Fibroblast of upper back skin (primary cell): Measurements from ENCODE around the gene MACROD2.
A peak's percentile ranks its signal among the peaks of the same experiment; 100 is the strongest.

Experiments used
- DNase-seq: peaks from one replicate; pipeline ENCODE4 v3.0.0-alpha.2; 2013

The MACROD2 gene

DNA sequence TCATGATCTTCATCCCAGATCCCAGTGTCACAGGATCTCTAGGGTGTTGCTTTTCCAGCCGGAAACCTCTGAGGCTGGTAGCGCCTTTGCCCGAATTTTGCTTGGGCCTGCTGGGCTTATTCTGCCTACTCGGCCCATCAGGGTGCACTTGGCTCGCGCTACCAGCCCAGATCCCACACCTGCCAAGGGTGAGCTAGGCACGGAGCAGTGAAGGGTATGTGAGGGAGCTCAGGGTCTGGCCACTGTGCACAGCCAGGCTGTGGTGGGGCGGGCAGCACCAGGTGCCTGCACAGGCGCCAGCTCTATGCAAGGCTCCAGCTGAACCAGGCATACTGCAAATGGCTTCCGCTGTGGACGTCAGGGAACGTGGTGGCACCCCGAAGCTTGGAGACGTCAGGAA is 1035.5 kb downstream of the MACROD2 start:
- no peak for DNase-seq

DNA sequence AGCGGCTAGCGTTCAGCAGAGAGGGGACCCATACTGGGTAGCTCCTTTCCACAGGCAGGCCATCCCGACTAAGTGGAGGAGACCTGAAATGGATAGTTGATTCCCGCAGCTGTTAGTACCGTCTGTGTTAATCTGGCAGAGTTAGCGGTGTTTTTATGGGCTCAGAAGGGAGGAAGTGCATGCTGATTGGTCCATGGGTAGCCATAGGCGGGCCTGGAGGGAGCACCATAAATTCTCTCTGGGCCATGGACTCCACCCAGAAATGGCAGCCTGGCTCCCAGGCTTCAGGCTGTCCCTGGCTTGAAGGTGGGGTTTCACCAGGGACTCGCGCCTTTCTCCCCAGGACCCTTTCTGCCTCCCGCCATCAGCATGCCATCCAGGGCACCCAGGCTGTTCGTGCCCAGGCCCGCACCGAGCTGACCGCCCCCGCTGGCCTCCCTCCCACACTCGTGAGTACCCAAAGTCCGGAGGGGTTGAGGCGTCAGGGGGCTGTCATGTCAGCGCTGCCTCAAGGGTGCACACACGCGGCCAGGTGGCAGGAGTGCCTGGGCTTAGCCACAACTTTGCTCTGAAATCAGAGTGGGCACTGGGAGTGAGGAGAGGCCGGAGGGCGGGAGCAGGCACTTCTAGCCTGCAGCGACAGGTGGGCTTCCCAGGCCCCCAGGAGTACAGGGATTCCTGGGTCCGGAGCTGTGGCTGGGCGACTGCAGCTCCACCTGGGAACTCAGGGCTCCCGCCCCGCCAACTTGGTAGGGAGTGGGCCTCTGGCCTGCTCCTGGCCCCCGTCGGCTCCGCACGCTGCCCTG is 1036.4 kb downstream of the MACROD2 start:
- DNase-seq, result no peak

DNA sequence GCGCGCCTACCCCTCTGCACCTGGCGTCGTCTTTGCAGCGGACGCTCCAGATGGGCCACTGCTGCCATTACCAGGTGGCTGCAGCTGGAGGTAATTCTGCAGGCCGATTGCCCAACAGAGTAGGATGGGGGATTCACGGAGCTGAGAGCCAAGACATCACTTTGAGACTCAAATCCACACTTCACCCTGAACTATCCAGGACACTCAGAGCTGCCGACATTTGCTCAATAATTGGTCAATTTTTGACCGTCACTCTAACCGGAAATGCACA is 1037.0 kb downstream of the MACROD2 start:
- DNase-seq, result no peak

DNA sequence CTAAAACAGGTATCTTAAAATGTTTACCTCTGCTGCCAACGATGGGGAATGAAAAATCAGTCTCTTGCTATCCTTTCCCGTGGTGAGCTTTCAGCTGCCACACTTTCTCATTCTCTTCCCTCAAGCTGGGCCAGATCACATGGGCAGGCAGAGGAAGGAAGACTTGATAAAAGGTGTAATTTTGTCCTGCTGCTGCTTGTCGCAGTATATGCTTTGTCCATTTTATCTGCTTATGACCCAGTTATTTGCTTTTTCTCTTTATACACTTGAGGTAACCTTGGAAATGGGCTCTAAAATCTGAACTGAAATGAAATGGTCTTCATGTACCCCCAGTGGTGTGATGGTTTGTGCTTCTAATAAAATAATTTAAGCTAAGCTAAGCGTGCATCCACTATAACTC is 1038.0 kb downstream of the MACROD2 start:
- DNase-seq, result no peak

DNA sequence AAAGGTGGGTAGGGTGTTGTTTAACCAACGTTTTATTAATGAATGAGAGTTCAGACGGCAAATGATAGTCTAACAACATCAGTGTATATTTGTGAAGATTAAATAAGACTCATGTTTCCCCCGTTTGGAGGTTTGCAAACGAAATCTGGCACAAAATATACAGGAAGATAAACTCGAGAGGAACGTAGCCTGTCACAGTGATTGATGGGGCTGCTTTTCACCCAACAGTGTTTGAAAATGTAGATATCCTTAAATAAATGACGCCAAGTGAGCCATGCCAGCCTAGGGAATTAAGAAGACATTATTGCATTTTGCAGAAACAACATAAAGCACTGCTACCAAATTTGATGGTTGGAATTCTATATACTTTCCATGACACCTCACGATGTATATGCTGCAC is 1038.6 kb downstream of the MACROD2 start:
- DNase-seq, result no peak

DNA sequence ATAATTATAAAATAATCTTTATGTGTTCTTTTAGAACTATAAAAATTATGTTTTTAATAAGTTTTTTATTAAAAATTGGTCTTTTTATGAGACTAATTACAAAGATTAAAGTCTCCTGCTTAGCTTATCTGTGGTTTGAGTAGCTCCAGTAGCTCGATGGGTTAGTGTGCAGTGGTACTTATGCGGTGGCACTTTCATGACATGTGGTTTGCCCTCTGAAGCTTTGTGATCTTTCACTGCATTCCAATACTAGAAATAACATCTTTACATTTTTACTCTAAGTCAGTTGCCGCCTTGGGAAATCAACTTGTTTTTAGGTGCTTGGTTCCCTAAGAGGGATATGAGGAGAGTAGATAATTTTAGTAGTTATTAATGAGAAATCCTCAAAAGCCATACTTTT is 1041.6 kb downstream of the MACROD2 start:
- no peak for DNase-seq

DNA sequence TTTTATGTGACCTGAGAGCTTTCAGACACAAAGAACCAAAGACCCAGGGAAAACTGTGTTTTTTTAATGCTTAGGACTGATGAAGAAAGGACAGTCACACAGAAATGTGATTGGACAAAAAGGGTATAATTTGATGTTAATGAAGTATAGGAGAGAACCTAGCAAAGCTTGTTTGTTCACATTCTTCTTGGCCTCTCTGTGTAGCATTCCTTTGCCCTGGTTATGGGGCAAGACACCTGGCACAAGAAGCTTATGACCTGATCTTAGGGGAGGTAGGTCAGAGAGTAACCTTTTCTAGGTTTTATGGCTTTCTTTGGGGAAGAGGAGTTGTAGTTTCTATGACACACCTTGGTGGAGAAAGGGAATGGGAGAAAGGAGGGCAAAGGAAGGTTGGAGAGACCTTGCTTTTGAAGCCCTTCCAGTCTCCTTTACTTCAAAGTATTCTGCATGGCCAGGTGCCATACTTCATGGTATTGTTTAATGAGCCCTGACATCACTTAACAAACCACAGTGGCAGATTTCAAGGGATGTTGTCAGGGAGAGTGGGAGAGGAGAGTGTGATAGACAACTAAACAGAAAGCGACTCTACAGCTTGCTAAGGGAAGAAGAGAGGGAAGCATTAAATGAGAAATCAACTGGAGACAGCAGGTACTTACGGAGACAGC is 1043.9 kb downstream of the MACROD2 start:
- no peak for DNase-seq

DNA sequence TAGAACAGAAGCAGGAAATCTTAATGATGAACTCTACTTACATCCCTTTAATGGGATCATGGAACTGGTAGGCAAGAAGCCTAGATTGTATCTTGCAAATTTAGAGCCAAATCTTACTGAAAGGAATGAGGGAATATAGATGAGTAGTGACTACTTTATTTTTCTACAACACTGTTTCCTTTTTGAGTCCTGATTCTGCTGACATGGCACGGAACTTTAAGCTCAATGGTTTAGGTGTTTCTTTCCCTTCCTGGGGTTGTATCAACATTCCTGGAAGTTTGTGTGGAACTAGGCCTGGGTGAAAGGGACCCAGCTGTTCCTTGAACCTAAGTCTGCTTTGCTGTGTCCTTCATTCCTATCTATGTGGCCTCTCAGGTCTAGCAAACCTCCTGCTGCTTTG is 1047.4 kb downstream of the MACROD2 start:
- no peak for DNase-seq

DNA sequence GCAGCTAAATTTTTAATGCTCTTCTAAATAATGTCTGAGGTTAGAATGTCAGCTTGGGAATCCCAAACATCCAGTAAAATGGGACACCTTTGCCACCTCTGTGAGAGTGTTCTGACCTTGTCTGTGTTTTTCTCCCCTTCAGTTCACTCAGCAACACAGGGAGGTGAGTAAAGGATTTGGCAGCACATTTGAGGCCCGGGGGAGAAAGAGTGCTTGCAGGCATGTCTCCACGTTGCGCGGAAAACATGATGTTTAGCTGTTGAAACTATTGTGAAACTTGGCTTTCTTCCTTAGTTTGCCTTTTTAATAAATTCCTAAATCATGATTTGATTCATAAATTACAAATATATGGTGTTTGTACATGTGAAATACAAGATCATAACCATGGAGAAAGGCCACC is 1049.9 kb downstream of the MACROD2 start:
- DNase-seq, result peak; percentile 70

DNA sequence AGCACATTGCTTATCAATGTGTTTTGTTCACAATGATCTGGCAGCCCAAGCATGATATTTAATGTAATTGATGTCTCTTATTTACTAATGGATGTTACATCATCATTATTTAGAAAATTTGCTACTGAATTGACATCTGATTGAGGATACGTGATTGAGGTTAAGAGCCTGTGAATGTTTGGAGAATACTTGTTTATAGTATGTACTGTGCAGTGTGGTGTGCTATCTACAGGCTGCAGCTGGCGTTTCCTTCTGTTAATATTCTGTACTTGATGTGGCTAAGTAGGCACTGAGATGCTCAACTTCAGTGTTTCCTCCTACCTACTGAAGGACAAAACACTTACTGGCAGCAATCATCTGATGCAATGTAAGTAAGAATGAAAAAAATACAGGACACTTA is 1051.7 kb downstream of the MACROD2 start:
- no peak for DNase-seq

DNA sequence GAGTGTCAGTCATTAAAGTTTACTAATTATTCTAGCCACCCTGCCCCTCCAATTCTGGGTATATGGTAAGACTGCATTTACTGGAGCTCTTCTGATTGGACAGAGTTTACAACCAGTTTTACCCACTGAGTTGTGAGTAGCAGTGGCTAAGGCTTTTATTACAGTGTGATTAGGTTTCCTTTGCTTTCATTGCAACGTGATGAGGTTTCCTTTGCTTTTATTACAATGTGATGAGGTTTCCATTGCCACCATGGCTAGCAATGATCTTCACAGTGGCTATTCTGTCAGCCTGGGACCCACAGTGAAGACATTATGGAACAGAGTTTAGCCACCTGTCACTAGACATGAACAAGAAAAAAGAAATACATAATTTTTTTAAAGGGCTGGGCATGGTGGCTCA is 1052.3 kb downstream of the MACROD2 start:
- DNase-seq, result no peak

DNA sequence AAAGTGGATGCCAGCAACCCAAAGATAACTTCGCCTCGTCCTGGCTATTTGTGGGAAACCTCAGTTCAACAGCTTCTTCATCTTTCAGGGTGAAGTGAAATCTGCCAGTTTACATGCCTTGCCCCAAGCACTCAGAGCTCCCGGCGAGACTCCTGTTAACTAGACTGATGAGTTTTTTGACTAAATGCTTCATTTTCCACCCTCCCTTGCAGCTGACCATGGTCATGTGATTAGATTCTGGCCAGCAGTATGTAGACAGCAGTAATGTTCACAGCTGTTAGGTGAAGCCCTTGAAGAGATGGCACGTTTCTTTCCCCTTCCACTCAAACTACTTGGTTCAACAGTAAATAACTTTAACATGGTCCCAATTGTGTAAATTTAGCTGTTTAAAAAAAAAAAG is 1060.9 kb downstream of the MACROD2 start:
- DNase-seq, result peak; percentile 14

DNA sequence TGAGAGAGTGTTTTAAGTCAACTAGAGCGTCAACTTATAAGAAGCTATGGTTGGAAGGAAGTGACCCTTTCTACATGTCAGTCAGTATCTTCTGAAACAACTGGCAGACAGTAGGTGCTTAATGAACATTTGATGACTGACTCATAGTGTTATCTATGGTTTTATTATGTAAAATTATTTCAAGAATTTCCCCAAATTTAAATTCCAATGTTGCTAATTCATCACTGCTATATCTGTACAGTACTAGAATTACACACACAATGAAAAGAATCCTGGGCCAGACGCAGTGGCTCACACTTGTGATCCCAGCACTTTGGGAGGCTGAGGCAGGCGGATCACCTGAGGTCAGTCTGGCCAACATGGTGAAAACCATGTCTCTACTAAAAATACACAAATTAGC is 1063.5 kb downstream of the MACROD2 start:
- peak; percentile 32 for DNase-seq

DNA sequence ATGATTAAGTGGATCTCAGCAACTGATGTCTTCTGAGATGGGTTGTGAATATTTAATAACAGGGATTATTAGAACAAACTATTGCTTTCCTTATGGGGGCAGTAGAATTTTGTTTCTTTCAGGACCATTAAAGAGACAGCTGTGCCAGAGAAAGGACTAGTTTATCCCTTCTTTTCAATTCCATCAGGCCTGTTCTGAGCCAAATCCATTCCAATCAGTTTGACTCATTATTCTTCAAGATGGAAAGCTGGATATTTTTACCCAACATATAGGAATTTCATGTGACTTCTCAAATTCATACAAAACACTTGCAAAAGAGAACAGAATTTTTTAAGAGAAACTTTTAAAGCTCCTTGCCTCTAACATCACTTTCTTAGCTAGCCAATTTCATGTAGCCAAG is 1064.1 kb downstream of the MACROD2 start:
- DNase-seq, result peak; percentile 39

DNA sequence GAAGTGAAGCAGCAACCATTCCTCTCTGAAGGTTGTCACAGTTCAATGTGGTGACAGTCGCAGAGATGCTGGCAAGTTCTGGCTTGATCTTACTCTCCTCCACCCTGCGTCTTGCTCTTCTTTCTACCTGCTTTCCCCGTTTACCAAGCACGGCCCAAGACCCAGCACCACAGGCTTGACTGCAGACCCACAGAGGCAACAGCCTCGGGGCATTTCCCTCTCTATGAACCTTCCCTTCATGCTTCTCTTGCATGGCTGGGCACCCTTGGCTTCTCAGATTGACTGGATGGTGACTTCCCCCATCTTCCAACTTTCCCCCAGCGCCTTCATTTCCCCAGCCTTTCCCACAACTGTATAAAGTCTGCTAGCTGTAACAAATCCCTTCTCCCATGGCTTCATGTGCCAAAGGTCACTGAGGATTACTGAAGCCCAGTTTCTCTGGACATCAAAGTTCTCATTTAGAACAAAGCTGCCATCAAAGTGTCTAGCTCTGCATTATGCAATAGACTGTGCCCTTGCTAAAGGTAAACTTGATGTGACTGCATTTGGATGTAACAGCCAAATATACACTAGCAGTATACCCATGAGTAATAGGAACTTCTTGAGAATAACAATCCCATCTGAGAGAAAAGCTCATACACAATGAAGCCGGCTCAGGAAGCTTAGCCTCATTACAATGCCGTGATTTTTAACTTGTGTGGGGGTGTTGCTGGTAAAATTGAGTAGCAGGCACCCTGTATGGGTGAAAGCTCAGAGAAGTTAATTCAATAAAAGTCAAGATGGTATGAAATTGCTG is 1065.1 kb downstream of the MACROD2 start:
- no peak for DNase-seq

DNA sequence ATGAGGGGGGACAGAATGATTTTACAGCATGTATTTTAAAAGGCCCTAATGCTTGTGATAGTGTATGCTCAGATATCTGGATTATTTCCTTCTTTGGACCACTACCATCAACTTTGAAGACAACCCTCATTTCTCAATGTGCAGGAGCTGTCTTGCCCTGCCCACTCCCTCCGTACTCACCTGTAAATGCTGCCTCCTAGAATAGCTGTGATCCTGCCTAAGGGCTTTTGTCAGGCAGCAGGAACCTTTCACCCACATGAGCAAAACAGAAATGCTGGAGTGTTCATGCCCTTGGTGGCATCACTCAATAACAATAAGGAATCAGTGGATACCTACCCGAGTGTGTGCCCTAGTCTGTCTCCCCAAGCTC is 1065.7 kb downstream of the MACROD2 start:
- no peak for DNase-seq

DNA sequence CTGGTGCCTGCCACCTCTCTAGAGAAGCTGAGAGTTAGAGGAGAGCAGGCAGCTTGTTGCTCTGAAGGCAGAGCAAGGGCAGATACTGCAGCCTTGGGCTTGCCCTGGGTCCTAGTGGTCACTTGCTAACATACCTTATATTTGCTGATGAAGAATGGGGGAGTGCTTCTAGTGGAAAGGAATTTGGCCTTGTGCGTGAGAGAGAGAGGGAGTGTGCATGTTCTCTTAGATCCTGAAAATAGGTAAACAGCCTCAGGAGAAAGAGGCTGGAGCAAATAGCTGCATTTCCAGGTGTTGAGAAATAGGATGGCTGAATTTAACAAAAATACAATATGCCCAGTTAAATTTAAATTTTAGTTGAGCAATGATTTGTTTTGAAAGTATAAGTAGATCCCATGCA is 1066.6 kb downstream of the MACROD2 start:
- no peak for DNase-seq

DNA sequence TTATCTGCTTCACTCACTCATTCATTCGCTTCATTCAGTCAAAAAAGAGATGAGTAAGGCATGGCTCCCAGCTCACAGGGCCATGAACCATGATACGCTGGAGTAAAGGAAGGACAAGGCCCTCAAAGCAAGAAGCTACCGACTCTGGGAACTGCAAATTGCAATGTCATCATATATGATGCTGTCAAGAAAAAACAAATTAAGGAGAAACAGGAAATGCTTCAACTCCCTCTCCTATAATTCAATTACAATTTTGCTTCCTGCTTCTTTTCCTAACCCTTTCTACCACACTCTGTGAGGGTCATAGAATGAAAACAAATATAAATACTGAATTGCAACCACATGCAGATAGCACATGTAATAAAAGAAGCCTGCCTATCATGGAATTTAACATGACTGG is 1067.8 kb downstream of the MACROD2 start:
- DNase-seq, result no peak

DNA sequence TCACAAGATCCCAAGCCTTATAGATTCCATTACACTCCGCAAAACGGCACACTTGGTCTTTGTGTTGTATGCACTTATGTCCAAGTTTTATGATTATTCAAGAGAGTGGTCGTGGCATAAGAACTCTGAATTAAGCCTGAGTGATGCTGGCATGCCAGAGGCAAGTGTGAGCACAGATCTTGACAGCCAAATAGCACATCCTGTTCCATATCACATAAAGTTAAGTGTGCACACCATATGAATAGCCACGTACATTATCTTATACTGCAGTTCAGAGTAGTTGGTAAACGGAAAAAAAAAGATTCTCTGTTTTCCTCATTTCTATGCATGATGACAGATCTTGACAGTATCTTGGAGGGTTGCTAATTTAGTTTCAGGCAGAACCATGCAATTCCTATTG is 1069.4 kb downstream of the MACROD2 start:
- DNase-seq, result no peak

DNA sequence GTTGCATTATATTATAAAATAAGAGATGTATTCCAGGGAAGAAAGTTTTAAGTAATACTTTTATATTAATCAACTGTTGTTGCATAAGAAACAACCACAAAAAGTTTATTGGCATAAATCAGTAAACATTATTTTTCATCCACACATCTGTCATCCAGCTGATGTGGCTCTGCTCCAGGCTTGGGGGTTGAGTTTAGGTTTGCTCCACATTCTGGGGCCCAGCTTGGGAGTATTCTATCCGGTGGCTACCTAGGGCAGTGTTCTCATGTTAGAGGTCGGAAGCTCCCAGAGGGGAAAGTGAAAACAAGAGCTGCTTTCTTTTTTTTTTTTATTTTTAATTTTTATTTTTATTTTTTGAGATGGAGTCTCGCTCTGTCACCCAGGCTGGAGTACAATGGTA is 1070.5 kb downstream of the MACROD2 start:
- peak; percentile 12 for DNase-seq

DNA sequence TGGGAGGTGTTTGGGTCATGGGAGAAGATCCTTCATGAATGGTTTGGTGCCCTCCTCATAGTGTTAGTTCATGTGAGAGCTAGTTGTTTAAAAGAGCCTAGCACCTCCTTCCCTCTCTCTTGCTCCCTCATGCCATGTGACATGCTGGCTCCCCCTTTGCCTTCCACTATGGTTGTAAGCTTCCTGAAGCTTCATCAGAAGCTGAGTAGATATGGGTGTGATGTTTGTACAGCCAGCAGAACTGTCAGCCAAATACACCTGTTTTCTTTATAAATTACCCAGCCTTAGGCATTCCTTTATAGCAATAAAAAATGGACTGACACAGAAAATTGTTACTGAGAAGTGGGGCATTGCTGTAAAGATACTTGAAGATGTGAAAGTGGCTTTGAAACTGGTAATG is 1073.2 kb downstream of the MACROD2 start:
- no peak for DNase-seq

DNA sequence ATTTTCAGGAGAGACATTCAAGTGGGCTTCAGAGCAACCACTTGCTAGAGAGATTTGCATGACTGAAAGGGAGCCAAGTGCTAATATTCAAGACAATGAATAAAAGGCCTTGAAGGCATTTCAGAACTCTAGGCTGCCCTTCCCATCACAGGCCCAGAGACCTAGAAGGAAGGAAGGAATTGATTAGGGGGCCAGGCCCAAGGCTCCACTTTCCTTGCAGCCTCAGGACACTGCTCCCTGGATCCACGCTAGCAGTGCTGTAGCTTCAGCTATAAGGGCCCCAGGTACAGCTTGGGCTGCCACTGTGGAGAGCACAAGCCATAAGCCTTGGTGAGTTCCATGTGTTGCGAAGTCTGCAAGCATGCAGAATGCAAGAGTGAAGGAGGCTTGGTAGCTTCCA is 1074.0 kb downstream of the MACROD2 start:
- no peak for DNase-seq

DNA sequence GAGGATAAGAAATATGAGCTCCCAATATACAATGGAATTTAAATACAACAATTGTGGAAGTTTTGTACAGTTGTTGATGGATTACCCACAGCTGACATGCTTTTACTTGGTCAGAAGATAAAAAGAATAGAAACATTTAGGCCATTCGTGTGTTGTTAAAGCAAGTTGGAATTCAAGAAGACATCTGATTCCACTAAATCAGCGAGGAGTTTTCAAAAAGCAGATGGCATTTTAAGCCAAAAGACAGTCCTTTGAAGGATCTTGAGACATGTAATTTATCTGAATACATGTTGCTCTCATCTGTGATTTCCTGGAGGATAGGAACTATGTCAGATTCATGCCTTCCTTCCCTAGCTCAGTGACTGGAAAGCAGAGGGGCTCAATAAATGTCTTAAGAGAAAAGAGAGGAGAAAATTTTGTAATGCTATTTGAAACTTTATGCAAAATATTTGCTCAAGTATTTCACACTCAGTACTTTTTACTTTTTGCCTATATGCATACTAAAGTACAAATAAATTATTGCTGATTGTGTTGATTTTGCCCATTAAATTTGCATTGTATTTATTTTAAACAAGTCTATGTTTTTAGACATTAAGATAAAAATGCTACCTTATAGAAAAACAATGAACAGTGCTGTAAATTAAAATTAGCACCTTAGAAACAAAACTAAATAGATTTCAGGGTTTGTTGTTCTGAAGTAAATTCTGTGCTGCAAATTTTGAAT is 1075.9 kb downstream of the MACROD2 start:
- peak; percentile 58 for DNase-seq

DNA sequence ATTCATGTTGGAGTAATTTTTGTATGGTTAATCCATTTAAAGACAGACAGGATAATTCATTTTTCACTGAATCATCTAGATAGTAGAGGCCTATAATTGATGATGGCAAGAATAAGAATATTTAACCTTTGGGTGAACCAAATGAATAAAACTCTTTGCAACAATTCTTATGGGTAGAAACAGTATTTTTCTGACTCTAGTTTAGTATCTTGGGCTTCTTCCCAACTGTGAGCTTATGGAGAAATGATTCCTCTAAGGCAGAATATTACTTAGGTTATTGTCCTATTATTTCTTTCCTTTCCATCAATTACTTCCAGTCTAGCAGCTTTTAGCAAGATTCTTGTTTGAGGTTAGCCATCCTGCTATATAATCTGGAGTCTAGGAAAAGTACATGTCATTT is 1077.0 kb downstream of the MACROD2 start:
- no peak for DNase-seq
